HG03066 (cell line): ENCODE results near the gene PPM1F.
"Not testable (repeated sequence)": the region's sequence is repeated elsewhere in the genome, so short reads cannot be mapped to it uniquely, and the experiment has no call there.

Experiments used
- ATAC-seq: cut with Tn5 transposase; IDR thresholded peaks from one replicate; pipeline ENCODE4 v1.9.1; 2021; ENCODE audit warnings: low read depth; ENCODE audit not compliant: unreplicated experiment

The PPM1F gene

DNA sequence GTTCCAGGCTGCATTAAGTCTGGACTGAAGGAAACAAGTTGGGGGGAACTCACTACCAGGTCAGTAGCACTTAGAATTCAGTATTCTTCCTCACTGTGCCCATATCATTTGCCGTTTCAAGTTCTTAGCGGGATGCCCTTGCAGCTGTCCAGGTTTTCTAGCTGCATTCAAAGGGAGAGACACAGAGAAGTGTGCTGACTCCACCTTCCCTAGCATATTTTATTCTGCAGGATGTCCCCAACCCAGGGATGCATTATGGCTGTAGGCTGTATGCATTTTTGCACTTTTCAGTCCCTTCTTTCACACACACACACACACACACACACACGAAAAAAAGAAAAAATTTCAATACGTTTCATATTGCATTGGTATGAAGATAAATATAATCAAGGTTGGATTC, 49.4 kb downstream of the PPM1F start:
- no peak for ATAC-seq

DNA sequence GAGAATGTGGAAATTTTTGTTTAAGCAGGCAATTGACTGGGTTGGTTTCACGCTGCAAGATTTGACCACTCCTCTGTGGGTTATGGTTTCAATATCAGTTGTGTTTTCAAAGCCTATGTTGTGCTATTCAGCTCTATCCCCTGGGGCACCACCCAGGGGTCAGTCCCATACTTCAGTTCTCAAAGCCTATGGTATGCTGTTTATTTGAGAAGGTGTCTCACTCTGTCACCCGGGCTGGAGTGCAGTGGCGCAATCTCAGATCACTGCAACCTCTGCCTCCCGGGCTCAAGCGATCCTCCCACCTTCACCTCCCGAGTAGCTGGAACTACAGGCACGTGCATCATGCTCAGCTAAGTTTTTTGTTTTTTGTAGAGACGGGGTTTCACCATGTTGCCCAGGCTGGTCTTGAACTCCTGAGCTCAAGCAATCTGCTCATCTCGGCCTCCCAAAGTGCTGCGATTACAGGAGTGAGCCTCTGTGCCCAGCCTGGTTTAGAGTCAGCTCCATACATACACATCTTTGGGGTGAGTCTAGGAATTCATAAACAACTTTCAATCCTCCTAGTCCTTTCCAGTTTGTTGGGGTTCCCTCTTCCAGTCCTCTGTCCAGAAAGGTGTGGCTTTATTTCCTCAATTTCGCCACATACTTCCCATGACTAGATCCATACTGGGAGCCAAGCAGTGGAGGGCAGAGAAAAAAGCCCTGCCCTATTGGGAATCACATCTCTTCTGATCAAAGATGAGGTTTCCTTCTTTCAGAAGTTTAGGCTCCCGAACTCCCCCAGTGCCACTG, 50.2 kb downstream of the PPM1F start:
- ATAC-seq: no peak

DNA sequence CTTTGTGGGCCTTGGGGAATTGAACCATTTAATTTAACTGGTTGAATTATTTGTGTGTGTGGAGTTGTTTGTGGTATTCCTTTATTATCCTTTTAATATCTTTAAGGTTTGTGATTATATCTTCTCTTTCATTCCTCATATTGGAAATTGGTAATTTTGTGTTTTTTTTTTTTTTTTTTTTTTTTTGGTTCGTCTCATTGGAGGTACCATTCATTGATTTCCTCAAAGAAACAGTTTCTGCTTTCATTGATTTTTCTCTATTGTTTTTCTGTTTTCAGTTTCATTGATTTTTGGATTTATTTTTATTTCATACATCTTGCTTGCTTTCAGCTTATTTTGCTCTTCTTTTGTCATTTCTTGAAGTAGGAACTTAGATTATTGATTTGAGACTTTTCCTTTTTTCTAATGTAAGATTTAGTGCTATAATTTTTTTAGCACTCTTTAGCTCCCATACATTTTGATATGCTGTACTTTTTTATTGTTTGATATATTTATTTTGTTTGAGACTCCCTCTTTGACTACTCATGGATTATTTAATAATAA, 54.2 kb downstream of the PPM1F start:
- ATAC-seq: no peak

DNA sequence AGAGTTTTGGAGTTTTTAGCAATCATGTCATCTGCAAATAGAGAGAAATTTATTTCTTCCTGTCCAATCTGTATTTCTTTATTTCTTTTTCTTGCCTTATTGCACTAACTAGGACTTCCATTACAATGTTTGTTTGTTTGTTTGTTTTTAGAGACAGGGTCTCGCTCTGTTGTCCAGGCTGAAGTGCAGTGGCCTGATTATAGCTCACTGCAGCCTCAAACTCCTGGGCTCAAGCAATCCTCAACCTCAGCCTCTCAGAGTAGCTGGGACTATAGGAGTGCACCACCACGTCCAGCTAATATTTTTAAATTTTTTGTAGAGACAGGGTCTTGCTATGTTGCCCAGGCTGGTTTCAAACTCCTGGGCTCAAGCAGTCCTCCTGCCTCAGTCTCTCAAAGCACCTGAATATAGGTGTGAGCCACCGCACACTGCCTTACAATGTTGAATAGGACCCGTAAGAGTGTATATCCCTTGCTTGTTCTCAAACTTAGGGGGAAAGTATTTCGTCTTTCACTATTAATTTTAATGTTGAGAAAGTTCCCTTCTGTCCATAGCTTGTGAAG, 55.6 kb downstream of the PPM1F start:
- ATAC-seq: no peak

DNA sequence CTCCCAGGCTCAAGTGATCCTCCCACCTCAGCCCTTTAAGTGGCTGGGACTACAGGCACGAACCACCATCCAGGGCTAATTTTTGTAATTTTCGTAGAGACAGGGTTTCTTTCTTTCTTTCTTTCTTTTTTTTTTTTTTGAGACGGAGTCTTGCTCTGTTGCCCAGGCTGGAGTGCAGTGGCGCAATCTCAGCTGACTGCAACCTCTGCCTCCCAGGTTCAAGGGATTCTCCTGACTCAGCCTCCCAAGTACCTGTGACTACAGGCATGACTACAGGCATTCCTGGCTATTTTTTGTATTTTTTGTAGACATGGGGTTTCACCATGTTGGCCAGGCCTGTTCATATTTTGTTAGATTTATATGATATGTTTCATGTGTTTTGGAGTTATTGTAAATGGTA, 56.4 kb downstream of the PPM1F start:
- ATAC-seq: not testable (repeated sequence)

DNA sequence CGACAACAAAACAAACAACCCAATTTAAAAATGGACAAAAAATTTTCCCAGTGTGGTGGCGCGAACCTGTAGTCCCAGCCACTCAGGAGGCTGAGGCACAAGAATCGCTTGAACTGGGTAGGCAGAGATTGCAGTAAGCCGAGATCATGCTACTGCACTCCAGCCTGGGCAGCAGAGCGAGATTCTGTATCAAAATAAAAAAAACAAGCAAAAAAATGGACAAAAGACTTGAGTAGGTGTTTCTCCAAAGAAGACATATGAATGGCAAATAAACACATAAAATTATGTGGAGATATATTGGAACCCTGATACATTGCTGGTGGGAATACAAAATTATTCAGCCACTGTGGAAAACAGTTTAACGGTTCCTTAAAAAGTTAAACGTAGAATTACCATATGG, 57.8 kb downstream of the PPM1F start:
- no peak for ATAC-seq

DNA sequence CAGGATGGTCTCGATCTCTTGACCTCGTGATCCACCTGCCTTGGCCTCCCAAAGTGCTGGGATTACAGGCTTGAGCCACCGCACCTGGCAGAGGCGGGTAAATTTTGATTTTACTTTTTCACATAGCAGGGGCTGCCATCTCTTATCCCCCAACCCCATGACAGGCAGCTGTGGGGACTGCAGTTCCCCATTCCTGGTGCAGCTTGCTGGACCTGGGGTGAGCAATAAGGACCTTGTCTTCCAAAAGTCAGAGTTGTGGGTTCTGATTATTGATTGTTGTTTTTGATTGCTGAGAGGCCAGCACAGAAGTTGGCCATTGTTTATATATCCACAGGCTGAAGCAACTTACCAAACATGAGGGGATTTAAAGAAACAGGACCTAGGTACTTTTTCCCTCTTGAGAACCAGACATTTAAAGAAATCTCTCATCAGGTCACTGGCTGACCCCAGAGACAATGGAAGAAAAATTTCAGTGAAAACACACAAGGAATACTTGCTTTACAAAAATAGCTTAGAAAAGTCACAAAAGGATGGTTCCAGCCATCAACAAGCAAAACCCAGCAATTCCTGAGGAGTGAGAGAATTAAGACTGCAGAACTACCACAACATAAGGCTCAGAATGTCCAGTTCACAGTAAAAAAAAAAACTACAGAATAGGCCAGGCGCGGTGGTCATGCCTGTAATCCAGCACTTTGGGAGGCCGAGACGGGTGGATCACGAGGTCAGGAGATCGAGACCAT, 63.2 kb downstream of the PPM1F start:
- no peak for ATAC-seq

DNA sequence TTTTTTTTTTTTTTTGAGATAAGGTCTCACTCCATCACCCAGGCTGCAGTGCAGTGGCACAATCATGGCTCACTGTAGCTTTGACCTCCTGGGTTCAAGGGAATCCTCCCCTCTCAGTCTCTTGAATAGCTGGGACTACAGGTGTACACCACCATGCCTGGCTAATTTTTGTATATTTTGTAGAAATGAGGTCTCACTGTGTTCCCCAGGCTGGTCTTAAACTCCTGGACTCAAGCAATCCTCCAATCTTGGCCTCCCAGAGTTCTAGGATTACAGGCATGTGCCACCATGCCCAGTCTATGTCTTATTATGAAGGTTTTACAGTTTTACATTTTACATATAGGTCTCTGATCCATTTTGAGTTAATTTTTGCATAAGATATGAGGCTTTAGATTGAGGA, 64.8 kb downstream of the PPM1F start:
- no peak for ATAC-seq

DNA sequence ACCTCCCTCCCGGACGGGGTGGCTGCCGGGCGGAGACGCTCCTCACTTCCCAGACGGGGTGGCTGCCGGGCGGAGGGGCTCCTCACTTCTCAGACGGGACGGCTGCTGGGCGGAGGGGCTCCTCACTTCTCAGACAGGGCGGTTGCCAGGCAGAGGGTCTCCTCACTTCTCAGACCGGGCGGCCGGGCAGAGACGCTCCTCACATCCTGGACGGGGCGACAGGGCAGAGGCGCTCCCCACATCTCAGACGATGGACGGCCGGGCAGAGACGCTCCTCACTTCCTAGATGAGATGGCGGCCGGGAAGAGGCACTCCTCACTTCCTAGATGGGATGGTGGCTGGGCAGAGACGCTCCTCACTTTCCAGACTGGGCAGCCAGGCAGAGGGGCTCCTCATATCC, 68.7 kb downstream of the PPM1F start:
- not testable (repeated sequence) for ATAC-seq

DNA sequence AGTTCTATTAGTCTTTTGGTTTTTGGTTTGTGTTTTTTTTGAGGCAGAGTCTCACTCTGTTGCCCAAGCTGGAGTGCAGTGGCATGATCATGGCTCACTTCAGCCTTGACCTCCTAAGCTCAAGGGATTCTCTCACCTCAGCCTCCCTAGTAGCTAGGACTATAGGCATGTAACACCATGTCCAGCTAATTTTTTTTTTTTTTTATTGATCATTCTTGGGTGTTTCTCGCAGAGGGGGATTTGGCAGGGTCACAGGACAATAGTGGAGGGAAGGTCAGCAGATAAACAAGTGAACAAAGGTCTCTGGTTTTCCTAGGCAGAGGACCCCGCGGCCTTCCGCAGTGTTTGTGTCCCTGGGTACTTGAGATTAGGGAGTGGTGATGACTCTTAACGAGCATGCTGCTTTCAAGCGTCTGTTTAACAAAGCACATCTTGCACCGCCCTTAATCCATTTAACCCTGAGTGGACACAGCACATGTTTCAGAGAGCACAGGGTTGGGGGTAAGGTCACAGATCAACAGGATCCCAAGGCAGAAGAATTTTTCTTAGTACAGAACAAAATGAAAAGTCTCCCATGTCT, 69.8 kb downstream of the PPM1F start:
- not testable (repeated sequence) for ATAC-seq

DNA sequence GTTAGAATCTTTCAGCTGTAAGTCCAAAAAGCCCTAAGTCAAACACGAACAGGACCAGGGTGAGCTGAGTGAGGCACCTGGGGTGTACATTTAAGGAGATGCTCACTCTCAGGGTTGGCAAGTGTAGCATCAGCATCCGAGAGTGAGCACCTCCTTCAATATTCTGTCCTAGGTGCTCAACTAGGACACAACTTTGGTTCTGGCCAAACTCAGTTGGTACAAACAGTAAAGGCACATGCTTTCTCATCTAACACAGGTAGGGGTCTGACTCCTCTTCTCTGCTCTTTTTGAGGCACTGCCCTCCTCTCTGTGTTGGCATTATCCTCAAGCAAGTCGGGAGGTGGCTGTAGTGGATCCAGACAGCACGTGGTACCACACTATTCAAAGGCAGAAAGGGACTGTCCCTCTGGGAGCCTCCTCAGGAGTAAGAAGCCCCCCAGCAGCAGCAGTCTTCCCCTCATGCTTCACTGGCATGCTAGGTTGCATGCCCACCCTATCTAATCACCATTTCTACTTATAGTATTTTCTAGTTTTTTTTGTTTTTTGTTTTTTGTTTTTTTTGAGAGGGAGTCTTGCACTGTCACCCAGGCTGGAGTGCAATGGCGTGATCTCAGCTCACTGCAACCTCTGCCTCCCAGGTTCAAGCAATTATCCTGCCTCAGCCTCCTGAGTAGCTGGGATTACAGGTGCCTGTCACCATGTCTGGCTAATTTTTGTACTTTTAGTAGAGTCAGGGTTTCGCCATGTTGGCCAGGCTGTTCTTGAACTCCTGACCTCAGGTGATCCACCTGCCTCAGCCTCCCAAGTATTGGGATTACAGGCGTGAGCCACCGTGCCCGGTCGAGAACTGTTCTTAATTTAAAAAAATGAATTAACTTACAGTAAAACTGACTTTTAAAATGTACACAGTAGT, 70.6 kb downstream of the PPM1F start:
- ATAC-seq: no peak

DNA sequence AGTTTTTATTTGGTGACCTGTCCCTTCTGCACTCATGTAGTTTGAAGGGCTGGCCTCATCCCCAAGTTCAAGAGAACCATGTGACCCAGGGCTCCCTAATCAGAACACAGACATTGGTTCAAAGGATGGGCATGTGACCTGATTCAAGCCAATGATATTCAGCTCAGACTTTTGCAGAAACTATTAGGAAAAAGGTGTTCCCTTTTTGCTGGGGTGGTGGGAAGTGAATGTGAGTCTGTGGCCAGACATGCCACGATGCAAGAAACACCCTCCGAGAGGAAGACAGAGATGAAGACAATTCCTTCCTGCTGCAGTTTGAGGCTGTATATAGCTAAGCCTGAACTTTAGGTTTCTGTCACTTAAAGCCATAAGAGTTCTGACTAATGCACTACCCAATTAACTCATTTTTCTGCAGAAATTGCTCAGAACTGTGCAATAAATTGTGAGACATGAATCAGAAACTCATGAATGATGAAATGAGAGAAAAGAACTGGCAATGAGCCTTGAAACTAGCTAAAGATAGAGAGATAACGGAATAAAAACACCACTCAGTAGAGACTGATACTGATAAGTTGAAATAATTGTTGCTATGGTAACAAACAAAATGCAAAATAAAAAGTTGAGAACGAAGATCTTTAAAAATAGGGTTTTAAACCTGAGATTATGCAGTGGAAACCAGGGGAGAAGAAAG, 76.0 kb downstream of the PPM1F start:
- ATAC-seq: no peak

DNA sequence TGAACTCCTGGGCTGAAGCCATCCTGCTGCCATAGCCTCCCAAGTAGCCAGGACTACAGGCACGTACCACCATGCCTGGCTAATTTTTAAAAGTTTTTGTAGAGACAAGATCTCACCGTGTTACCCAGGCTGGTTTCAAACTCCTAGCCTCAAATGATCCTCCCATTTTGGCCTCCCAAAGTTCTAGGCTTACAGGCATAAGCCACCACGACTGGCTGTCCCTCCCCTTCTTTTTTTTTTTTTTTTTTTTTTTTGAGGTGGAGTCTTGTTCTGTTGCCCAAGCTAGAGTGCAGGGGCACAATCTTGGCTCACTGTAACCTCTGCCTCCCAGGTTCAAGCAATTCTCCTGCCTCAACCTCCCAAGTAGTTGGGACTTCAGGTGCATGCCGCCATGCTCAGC, 77.7 kb downstream of the PPM1F start:
- not testable (repeated sequence) for ATAC-seq

DNA sequence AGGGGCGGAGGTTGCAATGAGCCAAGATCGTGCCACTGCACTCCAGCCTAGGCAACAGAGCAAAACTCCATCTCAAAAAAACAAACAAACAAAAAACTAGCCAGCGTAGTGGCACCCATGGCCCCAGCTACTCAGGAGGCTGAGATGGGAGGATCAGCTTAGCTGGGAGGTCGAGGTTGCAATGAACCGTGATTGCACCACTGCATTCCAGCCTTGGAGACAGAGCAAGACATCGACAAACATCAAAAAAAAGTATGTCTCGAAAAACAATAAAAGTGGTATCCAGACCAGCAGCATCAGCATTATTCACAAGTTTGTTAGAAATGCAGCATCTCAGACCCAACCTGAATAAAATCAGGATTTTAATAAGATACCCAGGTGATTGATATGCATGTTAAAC, 79.0 kb downstream of the PPM1F start:
- ATAC-seq: no peak

DNA sequence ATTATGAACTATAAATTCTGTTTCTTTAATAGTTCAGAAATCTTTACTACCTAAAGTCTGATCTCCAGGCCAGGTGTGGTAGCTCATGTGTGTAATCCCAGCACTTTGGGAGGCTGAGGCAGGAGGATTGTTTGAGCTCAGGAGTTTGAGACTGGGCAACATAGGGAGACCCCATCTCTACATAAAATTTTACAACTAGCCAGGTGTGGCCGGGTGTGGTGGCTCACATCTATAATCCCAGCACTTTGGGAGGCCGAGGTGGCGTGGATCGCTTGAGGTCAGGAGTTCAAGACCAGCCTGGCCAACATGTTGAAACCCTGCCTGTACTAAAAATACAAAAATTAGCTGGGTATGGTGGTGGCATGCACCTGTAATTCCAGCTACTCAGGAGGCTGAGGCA, 79.9 kb downstream of the PPM1F start:
- ATAC-seq: not testable (repeated sequence)
